HG03439 (cell line): ENCODE results near the gene DVL3.
"Not testable (repeated sequence)": the region's sequence is repeated elsewhere in the genome, so short reads cannot be mapped to it uniquely, and the experiment has no call there.

Experiments used
- ATAC-seq: cut with Tn5 transposase; IDR thresholded peaks from one replicate; pipeline ENCODE4 v1.9.1; 2021; ENCODE audit warnings: mild to moderate bottlenecking, moderate library complexity; ENCODE audit not compliant: unreplicated experiment

Gene DVL3

GRCh38 chr3:184155644-184156521 lies 706 bp downstream of the DVL3 start:
- peak; percentile 42 for ATAC-seq

DNA sequence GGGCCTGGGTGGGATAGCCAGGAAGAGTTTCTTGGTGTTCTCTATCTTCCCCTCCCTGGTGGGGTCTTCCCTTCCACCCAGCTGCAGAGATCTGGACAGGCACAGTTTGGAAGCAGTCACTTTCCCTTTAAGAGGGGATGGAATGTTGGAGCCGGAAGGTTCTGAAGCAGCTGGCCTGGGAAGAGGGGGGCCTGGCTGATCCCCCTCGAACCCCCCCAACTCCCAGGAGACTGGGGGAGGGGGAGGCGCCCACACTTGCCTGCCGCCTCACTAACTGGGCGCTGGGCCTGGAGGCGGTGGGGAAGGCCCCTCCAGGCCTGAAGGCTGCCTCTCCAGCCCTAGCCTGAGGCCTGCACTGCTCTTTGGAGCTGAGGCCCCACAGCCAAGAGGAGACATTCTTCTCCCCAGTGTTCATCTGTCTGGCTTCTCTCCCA lies 1.4 kb downstream of the DVL3 start:
- ATAC-seq = no peak

GRCh38 chr3:184157206-184157605 lies 2.0 kb downstream of the DVL3 start:
- ATAC-seq = no peak

GRCh38 chr3:184158404-184158803 lies 3.2 kb downstream of the DVL3 start:
- no peak for ATAC-seq

- ATAC-seq = no peak
These were observed 5.3 kb downstream of the DVL3 start for GRCh38 chr3:184160456-184160855.

DNA sequence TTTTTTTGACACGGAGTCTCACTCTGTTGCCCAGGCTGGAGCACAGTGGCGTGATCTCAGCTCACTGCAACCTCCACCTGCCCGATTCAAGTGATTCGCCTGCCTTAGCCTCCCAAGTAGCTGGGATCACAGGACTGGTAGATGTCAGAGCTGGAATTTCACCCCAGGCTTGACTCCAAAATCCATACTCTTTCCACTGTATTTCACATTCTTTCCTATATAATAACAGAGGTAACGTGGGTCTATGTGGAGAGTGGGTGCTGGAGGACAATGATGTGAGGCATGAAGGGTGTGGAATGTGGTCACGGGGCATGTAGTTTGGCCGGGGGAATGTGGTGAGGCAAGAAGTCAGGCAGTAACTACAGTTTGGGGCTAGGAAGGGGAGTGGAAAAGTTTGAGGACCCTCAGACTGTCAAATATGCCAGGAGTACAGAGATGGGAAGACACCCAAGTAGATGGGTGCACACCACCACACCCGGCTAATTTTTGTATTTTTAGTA lies 7.4 kb downstream of the DVL3 start:
- ATAC-seq = not testable (repeated sequence)

DNA sequence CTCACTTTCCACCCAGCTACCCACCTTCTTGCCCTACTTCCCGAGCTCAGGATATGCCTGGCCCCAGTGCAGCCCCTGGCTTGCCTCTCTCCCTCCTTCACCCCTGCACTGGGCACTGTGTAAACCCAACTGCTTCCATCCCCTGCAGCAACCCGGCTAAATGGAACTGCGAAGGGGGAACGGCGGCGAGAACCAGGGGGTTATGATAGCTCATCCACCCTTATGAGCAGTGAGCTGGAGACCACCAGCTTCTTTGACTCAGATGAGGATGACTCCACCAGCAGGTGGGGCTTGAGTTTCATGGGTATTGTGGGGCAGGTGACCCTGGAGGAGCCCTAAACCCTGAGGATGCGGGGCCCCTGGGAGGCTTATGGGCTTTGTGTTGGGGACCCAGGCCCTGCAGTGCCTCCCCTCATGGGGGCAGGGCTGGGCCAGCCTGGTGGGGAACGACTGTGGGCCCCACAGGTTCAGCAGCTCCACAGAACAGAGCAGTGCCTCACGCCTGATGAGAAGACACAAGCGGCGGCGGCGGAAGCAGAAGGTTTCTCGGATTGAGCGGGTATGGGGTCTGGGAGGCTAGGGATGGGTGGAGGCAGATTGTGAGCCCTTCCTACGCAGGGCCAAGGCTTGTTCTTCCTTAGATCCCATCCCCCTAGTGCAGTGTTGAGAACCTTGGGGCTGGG lies 9.6 kb downstream of the DVL3 start:
- no peak for ATAC-seq

- no peak for ATAC-seq
These were observed 10.4 kb downstream of the DVL3 start for GRCh38 chr3:184165543-184165942.

- ATAC-seq = no peak
These were observed 11.5 kb downstream of the DVL3 start for GRCh38 chr3:184166671-184167070.

DNA sequence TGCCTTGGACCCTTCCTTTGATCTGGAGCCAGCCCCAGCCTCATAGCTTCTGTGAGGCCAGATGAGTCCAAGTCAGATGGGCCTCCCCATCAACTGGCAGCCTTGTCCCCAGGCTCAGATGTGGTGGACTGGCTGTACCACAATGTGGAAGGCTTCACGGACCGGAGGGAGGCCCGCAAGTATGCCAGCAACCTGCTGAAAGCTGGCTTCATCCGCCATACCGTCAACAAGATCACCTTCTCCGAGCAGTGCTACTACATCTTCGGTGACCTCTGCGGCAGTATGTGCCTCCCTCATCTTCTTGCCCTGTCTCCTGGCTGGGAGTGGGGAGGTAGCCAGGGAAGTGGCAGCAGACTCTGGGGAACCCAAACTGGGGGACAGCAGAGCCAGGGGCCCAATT lies 12.6 kb downstream of the DVL3 start:
- ATAC-seq = no peak

DNA sequence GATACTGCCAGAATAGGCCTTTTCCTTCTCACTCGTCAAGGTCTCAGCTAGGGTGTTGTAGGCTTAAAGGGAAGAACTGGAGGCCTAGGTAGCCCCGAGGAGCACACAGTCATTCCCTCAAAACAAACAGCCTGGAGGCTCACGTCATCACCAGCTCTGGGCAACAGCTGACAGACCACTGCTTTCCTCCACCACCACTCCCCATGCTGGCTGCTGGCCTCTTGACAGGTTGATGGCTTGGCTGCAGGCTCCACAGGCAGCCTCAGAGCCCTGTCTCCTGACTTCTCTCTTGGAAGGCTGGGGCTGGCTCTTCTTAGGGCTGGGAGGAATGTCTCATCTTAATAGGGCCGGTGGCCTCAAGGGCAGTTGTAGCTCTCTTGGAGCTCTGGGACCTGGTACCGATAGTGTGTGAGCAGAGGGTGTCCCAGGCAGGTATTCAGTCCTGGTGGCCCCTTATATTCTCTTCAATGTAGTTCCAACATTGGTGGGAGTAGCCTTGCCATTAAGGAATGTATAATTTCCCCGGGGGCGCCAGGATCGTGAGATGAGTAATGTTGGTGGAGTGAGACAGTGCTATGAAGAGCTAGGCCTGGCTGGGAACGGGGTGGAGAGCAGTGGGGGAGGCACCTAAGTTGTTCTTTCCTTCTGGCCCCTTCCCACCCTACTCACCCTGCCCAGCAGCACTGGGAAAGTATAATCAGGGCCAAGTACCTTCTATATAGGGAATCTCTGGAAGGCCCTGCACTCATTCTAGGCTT lies 13.4 kb downstream of the DVL3 start:
- no peak for ATAC-seq

DNA sequence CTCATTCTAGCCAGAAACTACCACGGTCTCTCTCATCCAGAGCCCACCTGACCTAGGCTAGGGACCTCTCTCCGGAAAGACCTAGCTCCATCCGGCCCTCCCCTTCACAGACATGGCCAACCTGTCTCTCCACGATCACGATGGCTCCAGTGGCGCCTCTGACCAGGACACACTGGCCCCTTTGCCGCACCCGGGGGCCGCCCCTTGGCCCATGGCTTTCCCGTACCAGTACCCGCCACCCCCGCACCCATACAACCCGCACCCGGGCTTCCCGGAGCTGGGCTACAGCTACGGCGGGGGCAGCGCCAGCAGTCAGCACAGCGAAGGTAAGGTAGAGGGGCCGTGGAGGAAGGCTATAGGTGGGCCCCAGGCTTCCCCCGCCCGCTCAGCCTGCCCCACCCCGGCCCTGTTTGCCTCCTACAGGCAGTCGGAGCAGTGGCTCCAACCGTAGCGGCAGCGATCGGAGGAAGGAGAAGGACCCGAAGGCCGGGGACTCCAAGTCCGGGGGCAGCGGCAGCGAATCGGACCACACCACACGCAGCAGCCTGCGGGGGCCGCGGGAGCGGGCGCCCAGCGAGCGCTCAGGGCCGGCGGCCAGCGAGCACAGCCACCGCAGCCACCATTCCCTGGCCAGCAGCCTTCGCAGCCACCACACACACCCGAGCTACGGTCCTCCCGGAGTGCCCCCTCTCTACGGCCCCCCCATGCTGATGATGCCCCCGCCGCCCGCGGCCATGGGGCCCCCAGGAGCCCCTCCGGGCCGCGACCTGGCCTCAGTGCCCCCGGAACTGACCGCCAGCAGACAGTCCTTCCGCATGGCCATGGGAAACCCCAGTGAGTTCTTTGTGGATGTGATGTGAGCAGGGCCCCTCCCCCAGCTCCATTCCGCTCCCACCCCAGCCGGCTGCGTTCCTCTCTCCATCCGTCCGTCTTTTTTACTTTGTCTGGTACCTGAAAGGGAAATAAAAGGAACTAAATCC lies 15.0 kb downstream of the DVL3 start:
- ATAC-seq = no peak

DNA sequence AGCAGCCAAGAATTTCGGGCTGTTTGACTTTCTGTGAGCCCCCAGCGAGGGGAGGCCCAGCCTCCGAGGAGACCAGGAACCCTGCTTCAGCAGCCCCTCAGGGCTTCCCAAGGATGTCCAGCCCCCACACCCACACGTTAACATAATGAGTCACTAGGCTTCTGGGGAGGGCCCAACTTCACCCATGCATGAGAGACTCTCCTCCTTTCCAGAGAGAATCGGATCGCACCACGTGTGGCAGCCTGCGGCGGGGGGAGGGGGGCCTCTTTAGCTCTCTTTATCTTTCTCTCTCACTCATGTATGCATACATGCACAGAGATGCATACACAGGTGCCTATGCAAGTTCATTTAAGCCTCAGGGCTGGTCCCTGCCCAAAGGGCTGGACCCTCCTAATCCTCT lies 16.4 kb downstream of the DVL3 start:
- ATAC-seq = no peak

DNA sequence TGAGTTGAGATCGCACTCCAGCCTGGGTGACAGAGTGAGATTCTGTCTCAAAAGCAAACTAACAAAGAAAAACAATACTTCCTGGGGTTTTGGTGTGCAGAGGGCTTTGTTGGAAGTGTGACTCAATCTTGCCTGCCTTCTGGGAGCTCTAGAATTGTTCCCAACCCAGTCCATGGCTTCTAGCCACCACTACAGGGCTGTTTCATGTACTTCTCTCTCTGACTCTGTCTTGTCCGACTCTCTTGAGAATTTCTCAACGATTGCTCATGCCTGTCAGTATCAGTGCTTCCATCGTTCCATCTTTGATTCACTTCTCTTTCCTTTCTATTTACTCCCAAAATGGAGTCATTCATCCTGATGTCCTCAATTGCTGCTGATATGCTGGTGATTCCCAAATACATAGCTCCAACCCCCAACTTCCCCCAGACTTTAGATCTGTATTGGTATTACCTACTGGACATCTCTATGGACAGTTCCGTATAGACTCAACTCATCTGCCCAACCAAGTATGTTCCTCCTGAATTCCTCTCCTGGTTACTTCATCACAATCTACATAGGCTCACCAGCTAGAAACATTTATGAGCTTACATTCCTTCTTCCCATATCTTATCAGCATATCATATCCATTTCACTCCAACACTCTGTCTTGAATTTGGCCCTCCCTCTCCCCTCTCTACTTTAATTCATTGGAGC lies 17.6 kb downstream of the DVL3 start:
- ATAC-seq = no peak

DNA sequence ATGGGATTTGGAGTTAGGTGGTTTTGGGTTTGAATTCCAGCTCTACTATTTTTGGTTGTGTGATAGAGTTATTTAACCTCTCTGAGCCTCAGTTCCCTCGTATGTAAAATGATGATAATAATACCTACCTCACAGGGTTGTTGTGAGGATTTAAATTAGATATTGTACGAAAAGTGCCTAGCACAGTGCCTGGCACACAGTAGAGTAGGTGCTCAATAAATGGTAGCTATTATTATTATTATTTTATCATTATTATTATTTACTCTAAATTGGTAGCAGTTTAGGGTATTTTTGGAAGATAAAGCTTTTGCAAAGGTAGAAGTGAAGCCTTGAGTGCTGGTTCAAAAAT lies 18.2 kb downstream of the DVL3 start:
- no peak for ATAC-seq

- no peak for ATAC-seq
These were observed 19.1 kb downstream of the DVL3 start for GRCh38 chr3:184174284-184174645.

DNA sequence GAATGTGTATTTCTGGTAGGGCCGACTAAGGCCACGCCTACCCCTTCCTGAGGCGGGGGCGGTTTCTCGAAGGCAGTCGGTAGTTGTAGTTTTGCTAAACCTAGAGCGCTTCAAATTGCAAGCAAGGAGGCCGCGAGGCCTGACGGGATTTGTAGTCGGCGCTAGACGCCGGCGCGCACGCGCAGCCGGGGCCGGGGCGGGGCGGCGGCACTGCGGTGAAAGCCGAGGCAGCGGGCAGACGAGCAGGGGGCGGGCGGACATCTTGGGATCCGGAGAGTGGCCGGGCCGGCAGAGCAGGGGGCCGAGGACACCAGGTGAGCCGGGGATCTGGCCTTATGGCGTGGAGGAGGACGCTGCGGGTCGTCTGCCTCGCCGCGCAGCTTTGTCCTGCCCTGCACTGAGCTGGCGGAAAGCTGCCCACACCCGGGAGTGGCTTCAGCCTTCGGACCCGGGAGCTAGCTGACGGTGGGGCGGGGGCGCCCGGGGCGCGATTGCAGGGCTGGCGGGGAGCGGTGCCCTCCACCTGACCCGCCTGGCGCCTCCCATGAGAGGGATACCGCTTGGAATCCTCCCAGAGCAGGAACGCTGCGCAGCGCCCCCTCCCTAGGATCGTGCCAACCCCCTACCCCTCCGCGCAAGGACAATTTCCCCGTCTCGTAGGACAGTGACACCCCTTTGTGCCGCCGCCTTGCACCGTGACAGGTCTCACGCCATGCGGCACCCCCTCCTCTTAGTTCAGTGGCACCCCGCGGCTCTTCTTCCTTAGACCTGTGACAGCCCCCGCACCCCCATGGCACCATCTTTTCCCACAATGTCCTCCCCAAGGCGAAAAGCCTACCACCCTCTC lies 19.7 kb downstream of the DVL3 start, which contains the start of gene AP2M1:
Gene AP2M1, plus strand, starts transcription at position 210 of the 847 bp plus-strand sequence. CDS start 2,139 bp downstream, outside the sequence.
- peak; percentile 97 for ATAC-seq

GRCh38 chr3:184175506-184175905 lies 20.3 kb downstream of the DVL3 start:
- ATAC-seq = no peak

DNA sequence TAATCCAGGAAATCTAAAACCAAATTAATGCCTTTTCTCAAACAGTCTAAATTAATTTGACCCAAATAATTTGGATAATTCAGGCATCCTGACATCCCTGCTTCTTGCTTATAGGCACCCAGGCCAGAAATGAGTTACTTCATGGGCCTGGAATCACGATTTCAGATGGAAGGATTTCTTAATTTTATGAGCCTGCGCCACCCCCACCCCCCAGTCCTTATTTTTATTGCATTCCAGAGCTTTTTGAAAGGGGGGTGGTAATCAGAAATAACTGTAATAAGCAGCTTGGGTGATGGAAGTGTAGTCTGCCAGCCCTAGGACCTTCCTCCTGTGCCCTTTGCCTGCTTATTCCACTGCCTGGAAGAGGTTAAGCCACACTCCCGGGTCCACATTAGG lies 20.8 kb downstream of the DVL3 start:
- ATAC-seq = no peak
